HL-60 (cell line): Measurements from ENCODE around the gene PHB1.

Experiments
- DNase-seq, 2 experiments: peaks; one replicate each; pipeline ENCODE4 v3.0.0-alpha.2; 2010 to 2020; ENCODE audit warnings: low read depth in 1 of 2, low spot score in 1 of 2
- H3K27ac ChIP-seq: fragments of 250-450 bp; sonication (Bioruptor Pico); replicated peaks from 2 replicates; pipeline ENCODE4 v1.5.1; 2020; ENCODE audit warnings: mild to moderate bottlenecking, moderate library complexity
- H3K27me3 ChIP-seq: fragments of 250-450 bp; sonication (Bioruptor Pico); 2 replicates; pipeline ENCODE4 v1.5.1; 2021; ENCODE audit warnings: mild to moderate bottlenecking, moderate library complexity; ENCODE audit not compliant: insufficient read depth, poor library complexity, severe bottlenecking
- H3K4me3 ChIP-seq: replicated peaks from 2 replicates; pipeline ENCODE4 v1.5.1; 2011; ENCODE audit warnings: mild to moderate bottlenecking, control low read depth, low read length; ENCODE audit not compliant: insufficient read depth
- CTCF ChIP-seq: IDR thresholded peaks from one replicate; pipeline ENCODE4 v1.5.1; 2011; ENCODE audit warnings: low read length, control low read depth, inconsistent platforms; ENCODE audit not compliant: insufficient read depth
- GABPA ChIP-seq: IDR thresholded peaks from 2 replicates; pipeline ENCODE4 v1.6.1; 2012; ENCODE audit warnings: low read depth
- POLR2AphosphoS5 ChIP-seq: IDR thresholded peaks from 2 replicates; pipeline ENCODE4 v1.6.1; 2012; ENCODE audit warnings: low read depth
- REST ChIP-seq: IDR thresholded peaks from 2 replicates; pipeline ENCODE4 v1.6.1; 2012; ENCODE audit warnings: low read depth; ENCODE audit not compliant: insufficient replicate concordance
- SPI1 ChIP-seq: IDR thresholded peaks from 2 replicates; pipeline ENCODE4 v1.6.1; 2012; ENCODE audit warnings: low read depth, mild to moderate bottlenecking, borderline replicate concordance

The PHB1 gene

GRCh38 chr17:49456183-49456965, 41.7 kb upstream of the PHB1 start:
- Histone ChIP-seq H3K27me3 (peaks cover 18% of the 10 kb centered on the region), H3K4me3 (no peak overlapping the region), H3K27ac (no peak overlapping the region)
- no peak for DNase-seq
- TF ChIP-seq REST (no peak), CTCF (no peak), SPI1 (no peak), GABPA (no peak), POLR2AphosphoS5 (no peak)

- TF ChIP-seq SPI1 (no peak), POLR2AphosphoS5 (no peak), REST (no peak), GABPA (no peak), CTCF (no peak)
- Histone ChIP-seq H3K4me3 (no peak overlapping the region), H3K27me3 (peaks cover 17% of the 10 kb centered on the region), H3K27ac (no peak overlapping the region)
- DNase-seq: no peak
Measured at GRCh38 chr17:49455272-49455861, 40.7 kb upstream of the PHB1 start.

- DNase-seq: no peak
- Histone ChIP-seq H3K4me3 (no peak overlapping the region), H3K27ac (no peak overlapping the region), H3K27me3 (peaks cover 11% of the 10 kb centered on the region)
- TF ChIP-seq REST: no peak
- no peak for TF ChIP-seq POLR2AphosphoS5
- no peak for TF ChIP-seq CTCF
- no peak for TF ChIP-seq GABPA
- no peak for TF ChIP-seq SPI1
Measured at GRCh38 chr17:49454050-49454449, 39.4 kb upstream of the PHB1 start.
